ENCODE results near the gene MLLT3. TPM values are rescaled to one million over a fixed set of nuclear protein-coding genes. Genes with fewer than 3 reads are reported as not detected.

The MLLT3 gene
- total RNA-seq, 2 experiments from 2014 or later: 70.2 to 74.7 TPM

DNA sequence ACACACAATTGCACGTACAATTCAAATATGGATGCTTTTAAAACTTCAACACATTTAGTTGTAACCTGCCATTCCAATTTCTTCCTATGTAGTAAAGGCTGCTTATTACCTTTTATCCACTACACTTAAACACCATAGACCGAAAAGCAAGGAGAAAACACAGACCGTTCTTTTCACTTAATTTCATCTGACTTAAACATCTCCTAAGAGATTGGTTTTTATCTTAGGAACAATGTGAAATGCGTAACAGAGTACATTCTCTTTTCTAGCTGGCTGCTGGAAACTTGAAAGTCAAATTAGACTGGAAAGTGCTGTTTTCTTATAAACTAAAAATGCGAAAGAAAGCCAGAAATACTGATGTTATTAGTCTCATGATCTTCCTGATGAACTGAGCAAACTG, 241.8 kb downstream of the MLLT3 start:
- Mint-ChIP-seq H3K27ac (no peak overlapping the region), H3K27me3 (no peaks in the 10 kb centered on the region), H3K4me3 (no peak overlapping the region), H3K9me3 (no peaks in the 10 kb centered on the region), H3K36me3 (ENCODE audit: low read depth) (peaks cover 24% of the 10 kb centered on the region), H3K4me1 (peaks cover 47% of the 10 kb centered on the region)
- ChIA-PET POLR2A (no interaction called here), CTCF (no interaction called here)
- DNase-seq: no peak

DNA sequence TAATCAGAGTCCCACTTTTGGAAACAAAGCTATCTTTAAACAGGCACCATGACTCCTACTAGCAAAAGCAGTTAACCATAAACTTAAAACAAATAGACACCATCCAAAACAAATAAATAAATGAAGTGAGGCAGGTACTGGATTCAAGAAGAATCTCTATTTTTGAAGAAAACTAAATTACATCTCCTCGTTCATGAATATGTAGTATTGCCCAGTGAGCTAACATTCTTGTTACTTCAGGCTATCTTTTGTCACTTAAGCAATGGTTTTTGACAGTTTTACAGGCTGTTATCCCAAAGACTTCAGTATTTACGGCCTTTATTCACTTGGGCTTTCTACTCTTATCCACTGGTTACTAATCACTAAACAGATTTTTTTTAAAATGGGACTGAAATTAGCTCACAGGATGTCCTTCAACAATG, 242.5 kb downstream of the MLLT3 start:
- no peak overlapping the region for H3K27ac Mint-ChIP-seq

DNA sequence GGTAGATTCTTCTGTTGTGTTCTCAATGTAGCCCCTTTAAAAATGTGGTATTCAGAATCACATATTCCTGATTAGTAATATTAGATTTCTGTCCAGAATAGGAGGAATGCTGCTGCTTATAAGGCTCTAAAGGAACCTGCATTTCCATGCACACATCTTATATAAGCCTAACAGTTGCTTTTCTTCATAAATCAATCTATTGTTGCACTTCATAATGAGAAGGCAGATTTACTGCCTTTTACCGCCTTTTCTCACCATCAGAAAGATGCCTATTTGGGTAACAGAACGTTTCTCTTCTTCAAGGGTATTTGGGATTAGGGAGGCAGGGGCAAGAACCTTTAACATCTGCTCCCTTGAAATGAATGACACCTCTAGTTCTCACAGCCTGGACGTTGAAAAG, 243.4 kb downstream of the MLLT3 start:
- Mint-ChIP-seq H3K4me1 (peaks cover 42% of the 10 kb centered on the region), H3K27ac (no peak overlapping the region), H3K27me3 (no peaks in the 10 kb centered on the region), H3K4me3 (no peak overlapping the region), H3K36me3 (ENCODE audit: low read depth) (peaks cover 27% of the 10 kb centered on the region), H3K9me3 (no peaks in the 10 kb centered on the region)
- no peak for DNase-seq
- ChIA-PET POLR2A (no interaction called here), CTCF (no interaction called here)

More for the DNA sequence above, 242.5 kb downstream of the MLLT3 start:
- Mint-ChIP-seq H3K4me3 (no peak overlapping the region), H3K4me1 (peaks cover 49% of the 10 kb centered on the region), H3K36me3 (ENCODE audit: low read depth) (peaks cover 27% of the 10 kb centered on the region), H3K9me3 (no peaks in the 10 kb centered on the region), H3K27me3 (no peaks in the 10 kb centered on the region)
- DNase-seq: no peak
- POLR2A ChIA-PET: no interaction called here
- CTCF ChIA-PET: no interaction called here

DNA sequence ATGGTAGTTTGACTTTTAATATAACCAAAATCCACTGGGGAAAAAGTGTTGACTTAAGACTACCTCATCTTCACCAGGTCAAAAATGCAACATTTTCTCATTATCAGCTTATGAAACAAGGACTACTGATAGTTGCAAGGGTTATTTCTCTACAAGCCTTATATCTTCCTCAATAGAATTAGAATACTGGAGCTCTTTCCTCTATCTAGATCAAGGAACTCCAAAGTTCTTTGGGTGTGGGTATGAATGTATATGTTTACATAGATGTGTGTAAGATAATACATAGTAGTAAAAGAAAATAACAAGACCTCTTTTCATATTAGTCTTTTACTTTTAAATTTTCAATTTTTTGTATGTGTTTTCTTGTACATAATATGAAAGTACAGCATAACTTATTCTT, 244.5 kb downstream of the MLLT3 start:
- H3K4me3 Mint-ChIP-seq: no peak overlapping the region
- CTCF ChIA-PET: no interaction called here
- H3K27me3 Mint-ChIP-seq: no peaks in the 10 kb centered on the region
- DNase-seq: no peak
- no peak overlapping the region for H3K27ac Mint-ChIP-seq
- H3K36me3 Mint-ChIP-seq (ENCODE audit: low read depth): peaks cover 30% of the 10 kb centered on the region
- no peaks in the 10 kb centered on the region for H3K9me3 Mint-ChIP-seq
- POLR2A ChIA-PET: no interaction called here
- H3K4me1 Mint-ChIP-seq: peaks cover 42% of the 10 kb centered on the region

DNA sequence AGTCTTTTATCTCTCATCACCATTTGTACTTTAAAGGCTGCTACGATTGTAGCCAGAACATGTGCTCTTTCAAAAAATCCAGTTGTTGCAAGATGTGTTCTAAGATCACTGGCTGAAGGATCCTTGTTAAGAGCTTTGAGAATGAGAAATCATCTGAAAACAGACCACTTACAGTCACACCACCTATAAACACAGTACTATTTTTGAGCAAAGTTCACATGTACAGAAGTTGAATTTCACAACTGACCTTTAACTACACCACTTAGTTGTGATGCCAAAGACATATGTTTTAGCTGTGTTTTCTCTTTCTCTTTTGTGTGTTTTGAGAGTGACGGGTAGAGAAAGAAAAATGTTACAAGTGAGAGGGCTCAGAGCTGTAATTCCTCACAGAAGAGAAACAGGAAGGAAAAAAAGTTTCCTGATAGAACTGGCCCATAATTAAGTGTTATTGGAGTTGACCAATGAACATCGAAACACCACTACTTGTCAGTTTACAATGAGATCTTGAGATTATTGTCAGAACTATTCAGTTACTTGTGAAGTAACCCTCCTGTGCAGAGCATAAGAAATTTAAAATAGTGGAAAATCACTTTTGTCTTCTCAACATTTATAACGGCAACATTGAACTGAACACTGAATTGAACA, 245.4 kb downstream of the MLLT3 start:
- Mint-ChIP-seq H3K36me3 (ENCODE audit: low read depth) (peaks cover 31% of the 10 kb centered on the region), H3K4me1 (peaks cover 38% of the 10 kb centered on the region), H3K4me3 (no peak overlapping the region)

DNA sequence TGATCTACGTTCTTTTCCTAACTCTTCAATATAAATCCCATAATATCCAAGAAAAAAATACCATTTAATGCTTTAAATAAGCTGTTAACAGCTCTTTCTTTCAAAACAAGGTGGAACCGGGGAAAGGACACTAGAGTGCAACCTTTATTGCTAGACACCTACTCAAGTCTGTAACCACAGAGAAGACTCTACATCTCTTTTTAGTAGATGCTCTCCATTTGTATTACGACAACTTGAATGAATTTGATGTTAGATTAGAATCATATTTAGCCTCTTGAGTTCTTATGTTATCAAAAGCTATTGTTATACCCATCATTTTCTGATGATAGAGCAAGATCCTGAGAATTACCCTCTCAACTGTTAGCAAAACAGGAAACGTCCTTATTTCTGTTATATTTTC, 246.3 kb downstream of the MLLT3 start:
- peaks cover 39% of the 10 kb centered on the region for H3K36me3 Mint-ChIP-seq (ENCODE audit: low read depth)
- DNase-seq: no peak
- ChIA-PET CTCF (no interaction called here), POLR2A (no interaction called here)
- H3K27me3 Mint-ChIP-seq: no peaks in the 10 kb centered on the region
- H3K4me3 Mint-ChIP-seq: no peak overlapping the region
- H3K27ac Mint-ChIP-seq: no peak overlapping the region
- H3K9me3 Mint-ChIP-seq: no peaks in the 10 kb centered on the region
- peaks cover 45% of the 10 kb centered on the region for H3K4me1 Mint-ChIP-seq

More for the DNA sequence above, 245.4 kb downstream of the MLLT3 start:
- Mint-ChIP-seq H3K9me3 (no peaks in the 10 kb centered on the region), H3K27ac (peak overlapping the region; percentile 25), H3K27me3 (no peaks in the 10 kb centered on the region)
- CTCF ChIA-PET: interaction anchor here (0.7 kb wide), 1 partner anchor 18 kb away, joined by 3 read pairs; no protein-coding TSS in a partner anchor
- DNase-seq: no peak
- POLR2A ChIA-PET: no interaction called here

DNA sequence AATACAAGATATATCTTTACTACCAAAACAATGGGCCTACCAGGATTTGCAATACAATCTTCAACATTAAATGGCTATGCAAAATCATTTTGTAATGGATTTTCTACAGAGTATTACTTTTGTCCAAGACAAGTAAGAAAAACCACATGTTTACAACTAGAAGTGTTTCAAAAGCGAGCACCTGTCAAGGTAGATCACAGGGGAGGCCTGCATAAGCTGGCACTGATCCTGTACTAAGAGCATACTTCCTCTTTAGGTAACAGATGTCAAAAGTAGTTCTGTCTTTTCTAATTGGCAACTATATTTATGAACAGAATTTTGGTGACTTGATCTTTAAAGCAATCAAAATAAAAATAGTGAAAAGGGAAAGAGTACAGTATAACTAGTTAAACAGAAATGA, 249.0 kb downstream of the MLLT3 start:
- no peak overlapping the region for H3K4me3 Mint-ChIP-seq
- ChIA-PET POLR2A (no interaction called here), CTCF (interaction anchor here (1.6 kb wide), 1 partner anchor 12 kb away, joined by 4 read pairs; no protein-coding TSS in a partner anchor)
- no peaks in the 10 kb centered on the region for H3K27me3 Mint-ChIP-seq
- H3K27ac Mint-ChIP-seq: peak overlapping the region; percentile 1
- peaks cover 63% of the 10 kb centered on the region for H3K4me1 Mint-ChIP-seq
- H3K9me3 Mint-ChIP-seq: no peaks in the 10 kb centered on the region
- no peak for DNase-seq
- peaks cover 52% of the 10 kb centered on the region for H3K36me3 Mint-ChIP-seq (ENCODE audit: low read depth)

DNA sequence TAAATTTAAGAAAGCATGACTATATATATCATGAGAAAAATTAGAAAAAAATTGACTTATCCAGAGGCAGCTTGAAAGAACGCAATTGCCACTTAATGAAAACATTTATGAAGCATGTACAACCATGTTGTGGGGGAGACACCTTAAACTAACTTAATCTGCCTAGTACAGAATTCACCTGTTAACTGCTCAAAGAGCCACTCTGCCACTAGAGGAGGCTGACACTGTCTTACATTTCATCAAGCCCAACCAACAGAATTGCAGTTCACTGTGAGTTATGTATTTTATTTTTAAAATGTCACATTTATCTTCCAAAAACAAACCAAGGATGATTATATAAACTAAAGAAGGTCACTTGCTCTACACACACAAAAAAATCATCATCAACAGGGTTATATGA, 252.9 kb downstream of the MLLT3 start:
- H3K4me1 Mint-ChIP-seq: peaks cover 51% of the 10 kb centered on the region
- H3K27me3 Mint-ChIP-seq: no peaks in the 10 kb centered on the region
- ChIA-PET CTCF (interaction anchor here (1.0 kb wide), 1 partner anchor 572 kb away, joined by 3 read pairs; no protein-coding TSS in a partner anchor), POLR2A (no interaction called here)
- H3K27ac Mint-ChIP-seq: no peak overlapping the region
- no peak for DNase-seq
- H3K9me3 Mint-ChIP-seq: peaks cover 5% of the 10 kb centered on the region
- H3K4me3 Mint-ChIP-seq: no peak overlapping the region
- peaks cover 64% of the 10 kb centered on the region for H3K36me3 Mint-ChIP-seq (ENCODE audit: low read depth)

DNA sequence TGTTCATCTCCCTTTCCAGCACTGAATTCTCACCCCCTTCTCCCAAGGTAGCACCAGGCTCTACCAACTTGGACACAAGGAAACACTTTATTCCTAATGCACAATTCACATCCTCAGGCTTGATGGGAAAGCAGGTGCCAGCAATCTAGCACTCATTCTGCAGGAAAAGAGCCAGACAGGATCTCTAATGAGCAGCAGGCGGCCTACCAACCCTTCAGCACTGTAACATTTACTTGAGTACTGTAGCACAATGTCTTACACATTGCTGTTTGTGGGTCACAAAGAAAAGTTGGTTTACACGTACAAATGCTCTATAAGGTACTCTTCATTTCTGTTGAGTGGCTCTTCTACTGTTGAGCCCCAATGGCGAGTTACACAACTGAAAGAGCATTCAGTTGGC, 254.4 kb downstream of the MLLT3 start:
- peaks cover 73% of the 10 kb centered on the region for H3K36me3 Mint-ChIP-seq (ENCODE audit: low read depth)
- ChIA-PET POLR2A (no interaction called here), CTCF (no interaction called here)
- H3K27ac Mint-ChIP-seq: no peak overlapping the region
- peaks cover 50% of the 10 kb centered on the region for H3K4me1 Mint-ChIP-seq
- no peak for DNase-seq
- peaks cover 5% of the 10 kb centered on the region for H3K9me3 Mint-ChIP-seq
- H3K4me3 Mint-ChIP-seq: no peak overlapping the region
- H3K27me3 Mint-ChIP-seq: no peaks in the 10 kb centered on the region

DNA sequence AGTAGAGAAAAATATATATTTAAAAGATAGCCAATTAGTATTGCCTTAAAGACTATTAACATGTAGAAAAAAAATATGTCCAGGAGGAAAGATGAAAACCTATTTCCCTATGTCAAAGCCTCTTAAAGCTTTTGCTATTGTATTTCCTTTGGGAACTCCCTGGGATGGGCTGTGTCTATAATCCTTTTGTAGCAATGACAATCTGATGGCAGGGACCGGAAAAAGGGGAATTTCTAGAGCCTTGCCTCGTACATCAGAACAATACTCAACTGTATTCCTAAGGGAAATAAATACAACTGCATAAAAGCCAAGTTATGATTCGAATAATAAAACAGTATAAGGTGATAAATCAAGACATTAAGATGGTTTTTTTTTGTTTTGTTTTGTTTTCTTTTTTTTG, 257.3 kb downstream of the MLLT3 start:
- DNase-seq: no peak
- peaks cover 5% of the 10 kb centered on the region for H3K9me3 Mint-ChIP-seq
- peaks cover 79% of the 10 kb centered on the region for H3K36me3 Mint-ChIP-seq (ENCODE audit: low read depth)
- no peaks in the 10 kb centered on the region for H3K27me3 Mint-ChIP-seq
- POLR2A ChIA-PET: no interaction called here
- no peak overlapping the region for H3K4me3 Mint-ChIP-seq
- CTCF ChIA-PET: interaction anchor here (0.9 kb wide), 1 partner anchor 244 kb away, joined by 3 read pairs; no protein-coding TSS in a partner anchor
- H3K4me1 Mint-ChIP-seq: peaks cover 56% of the 10 kb centered on the region
- no peak overlapping the region for H3K27ac Mint-ChIP-seq

DNA sequence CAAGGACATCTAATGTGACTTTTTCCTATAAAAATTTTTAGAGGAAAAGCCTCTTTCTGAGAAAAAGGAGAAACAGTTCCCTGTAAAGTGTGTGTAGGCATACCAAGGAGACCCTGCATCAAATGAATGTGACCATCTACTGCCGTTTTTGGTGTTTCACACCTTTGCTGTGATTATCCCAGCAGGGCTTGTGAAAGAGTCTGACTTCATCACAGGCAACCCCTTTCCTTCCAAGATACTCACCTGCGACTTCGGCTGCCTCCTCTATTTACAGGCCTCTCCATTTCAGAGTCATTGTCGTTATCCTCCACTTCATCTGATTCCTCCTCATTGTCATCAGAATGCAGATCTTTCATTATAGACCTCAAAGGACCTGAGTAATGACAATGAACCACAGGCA, 259.1 kb downstream of the MLLT3 start:
- Mint-ChIP-seq H3K27ac (no peak overlapping the region), H3K27me3 (no peaks in the 10 kb centered on the region), H3K4me1 (peaks cover 56% of the 10 kb centered on the region), H3K4me3 (no peak overlapping the region), H3K36me3 (ENCODE audit: low read depth) (peaks cover 79% of the 10 kb centered on the region), H3K9me3 (peaks cover 5% of the 10 kb centered on the region)
- POLR2A ChIA-PET: no interaction called here
- no peak for DNase-seq
- CTCF ChIA-PET: no interaction called here

DNA sequence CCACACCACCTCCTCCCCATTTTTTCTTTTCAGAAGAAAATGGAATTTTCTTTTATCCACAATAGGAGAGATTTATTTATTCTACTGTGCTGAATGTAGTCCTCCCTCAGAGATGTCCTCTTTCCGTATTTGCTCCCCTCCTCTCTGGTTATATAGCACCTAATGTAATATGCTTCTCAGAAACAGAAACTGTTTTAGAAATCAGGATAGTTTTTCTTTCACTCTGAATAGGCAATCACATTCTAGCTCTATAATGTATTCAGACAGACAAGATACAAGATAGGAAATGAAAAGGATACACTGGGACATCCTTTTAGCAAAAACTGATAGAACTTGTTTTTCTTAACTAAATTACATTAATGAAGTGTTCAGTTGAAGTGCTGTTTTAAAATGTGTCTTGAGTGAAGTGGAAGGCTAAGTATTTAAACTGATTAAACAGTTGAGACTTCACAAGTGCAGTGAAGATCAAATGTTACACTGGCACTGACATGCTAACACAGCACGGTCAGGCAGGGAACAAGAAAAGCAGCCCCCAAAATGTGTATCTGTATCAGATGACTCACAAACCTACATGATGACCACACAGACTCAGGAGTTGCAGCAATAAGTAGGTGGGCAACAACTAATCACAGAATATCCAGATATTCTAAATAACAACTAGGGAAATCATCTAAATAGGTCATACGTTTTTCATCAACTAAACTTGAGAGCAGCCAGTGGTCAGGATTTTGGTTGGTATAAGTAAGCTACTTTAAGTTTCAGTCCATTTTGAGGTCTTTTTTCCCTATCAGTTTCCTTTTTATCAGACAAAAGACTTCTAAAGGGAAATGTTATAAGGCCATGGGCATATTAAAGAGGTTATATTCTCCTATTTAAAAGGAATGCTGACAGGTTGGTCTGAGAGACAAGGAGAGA, 260.4 kb downstream of the MLLT3 start:
- H3K9me3 Mint-ChIP-seq: peaks cover under 1% of the 10 kb centered on the region
- ChIA-PET CTCF (interaction anchor here (1.2 kb wide), 1 partner anchor 12 kb away, joined by 4 read pairs; no protein-coding TSS in a partner anchor), POLR2A (interaction anchor here (0.6 kb wide), 1 partner anchor 743 kb away, joined by 3 read pairs; no protein-coding TSS in a partner anchor)
- no peaks in the 10 kb centered on the region for H3K27me3 Mint-ChIP-seq
- peak overlapping the region; percentile 77 for H3K27ac Mint-ChIP-seq
- peaks cover 61% of the 10 kb centered on the region for H3K4me1 Mint-ChIP-seq
- H3K4me3 Mint-ChIP-seq: peak overlapping the region; percentile 28
- peaks cover 73% of the 10 kb centered on the region for H3K36me3 Mint-ChIP-seq (ENCODE audit: low read depth)
- no peak for DNase-seq

DNA sequence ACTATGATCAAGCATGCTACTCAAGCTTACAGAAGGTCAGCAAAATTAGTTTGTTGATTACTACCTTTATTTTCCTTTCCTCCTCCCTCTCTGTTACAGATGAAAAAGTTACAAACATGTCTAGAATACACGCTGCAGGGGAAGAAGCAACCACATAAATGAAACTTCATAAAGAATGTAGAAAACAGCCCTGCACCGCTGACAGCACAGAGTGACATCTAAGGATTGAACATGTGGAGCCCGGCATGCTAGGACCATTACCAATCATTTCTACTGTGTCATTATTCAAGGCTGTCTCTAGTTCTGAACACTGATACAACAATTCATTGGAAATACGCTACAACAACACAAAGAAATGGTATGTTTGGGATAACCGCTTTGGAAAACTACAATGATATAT, 261.1 kb downstream of the MLLT3 start:
- peak; percentile 27 for DNase-seq
- Mint-ChIP-seq H3K27ac (peak overlapping the region; percentile 77), H3K27me3 (no peaks in the 10 kb centered on the region), H3K9me3 (no peaks in the 10 kb centered on the region), H3K4me3 (peak overlapping the region; percentile 1), H3K36me3 (ENCODE audit: low read depth) (peaks cover 70% of the 10 kb centered on the region), H3K4me1 (peaks cover 65% of the 10 kb centered on the region)
- CTCF ChIA-PET: interaction anchor here (1.2 kb wide), 1 partner anchor 13 kb away, joined by 4 read pairs; no protein-coding TSS in a partner anchor
- POLR2A ChIA-PET: no interaction called here

Measured in activated CD4-positive, alpha-beta T cell treated with anti-CD3 and anti-CD28 coated beads, Interleukin-2, amount 10 ng/mL, durations not matched to agents 7 days and 5 days (primary cell).